ENCODE results near the gene NPY5R. TPM values are rescaled to one million over a fixed set of nuclear protein-coding genes. Genes with fewer than 3 reads are reported as not detected.

NPY5R gene
- total RNA-seq, 2 experiments from 2014 or later, result not detected

DNA sequence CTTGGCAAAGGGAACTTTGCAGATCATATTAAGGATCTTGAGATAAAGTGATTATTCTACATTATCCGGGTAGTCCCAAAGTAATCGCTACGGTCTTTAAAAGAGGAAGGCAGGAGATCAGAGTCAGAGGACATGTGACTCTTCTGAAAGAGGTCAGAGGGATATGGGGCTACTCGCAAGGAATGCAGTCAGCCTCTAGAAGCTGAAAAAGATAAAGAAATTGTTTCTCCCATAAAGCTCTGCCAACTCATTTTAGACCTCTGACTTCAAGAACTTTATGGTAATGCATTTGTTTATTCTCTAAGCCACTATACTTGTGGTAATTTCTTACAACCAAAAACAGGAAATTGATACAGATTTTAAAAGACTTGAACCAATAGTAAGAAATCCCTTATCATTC lies 48.6 kb downstream of the NPY5R start:
- POLR2A ChIA-PET, result no interaction called here
- Mint-ChIP-seq H3K4me3 (no peak overlapping the region), H3K36me3 (no peaks in the 10 kb centered on the region), H3K27ac (no peak overlapping the region), H3K27me3 (peaks cover under 1% of the 10 kb centered on the region), H3K9me3 (no peaks in the 10 kb centered on the region), H3K4me1 (ENCODE audit: low read depth) (no peaks in the 10 kb centered on the region)
- CTCF ChIA-PET, result no interaction called here
- no peak for DNase-seq
- intact Hi-C loops (cut with micrococcal nuclease), result no loop called here

DNA sequence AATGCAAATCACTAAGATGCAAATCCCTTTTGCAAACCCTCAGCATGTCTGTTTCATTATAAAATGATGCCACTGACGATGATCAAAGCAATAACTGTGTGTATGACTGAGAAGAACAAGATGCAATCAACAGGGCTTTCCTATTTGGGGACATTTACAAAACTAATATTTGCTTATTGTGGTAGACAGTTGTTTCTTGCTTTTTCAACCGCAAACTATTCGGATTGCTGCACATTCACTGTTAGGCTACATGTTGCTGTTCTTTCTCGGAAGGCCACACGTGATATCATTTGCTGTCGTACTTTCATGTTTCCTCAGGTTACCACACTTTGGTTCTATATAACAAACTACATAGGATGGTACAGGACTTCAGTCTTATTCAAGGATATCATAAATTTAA lies 49.8 kb downstream of the NPY5R start:
- H3K27me3 Mint-ChIP-seq, result peaks cover 2% of the 10 kb centered on the region
- H3K27ac Mint-ChIP-seq, result no peak overlapping the region
- no peaks in the 10 kb centered on the region for H3K9me3 Mint-ChIP-seq
- POLR2A ChIA-PET, result no interaction called here
- CTCF ChIA-PET, result no interaction called here
- intact Hi-C loops (cut with micrococcal nuclease), result no loop called here
- H3K36me3 Mint-ChIP-seq, result no peaks in the 10 kb centered on the region
- no peak overlapping the region for H3K4me3 Mint-ChIP-seq
- H3K4me1 Mint-ChIP-seq (ENCODE audit: low read depth), result no peaks in the 10 kb centered on the region
- no peak for DNase-seq

DNA sequence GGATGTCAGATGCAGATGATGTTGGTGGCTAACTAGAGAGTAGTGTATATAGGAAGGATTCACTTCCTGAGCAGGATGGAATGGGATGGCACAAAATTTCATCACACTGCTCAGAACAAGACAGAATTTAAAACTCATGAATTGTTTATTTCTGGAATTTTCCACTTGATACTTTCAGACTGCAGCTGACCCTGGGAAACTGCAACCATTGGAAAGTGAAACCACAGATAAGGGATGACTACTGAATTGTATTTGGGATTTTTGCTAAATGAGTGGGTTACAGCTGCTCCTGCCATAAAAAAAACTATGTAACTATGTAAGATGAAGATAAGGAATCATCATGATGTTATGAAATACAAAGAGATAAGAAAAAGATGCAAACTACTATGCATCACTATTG lies 51.4 kb downstream of the NPY5R start:
- Mint-ChIP-seq H3K4me3 (no peak overlapping the region), H3K27ac (no peak overlapping the region), H3K36me3 (no peaks in the 10 kb centered on the region), H3K4me1 (ENCODE audit: low read depth) (no peaks in the 10 kb centered on the region), H3K27me3 (peaks cover 2% of the 10 kb centered on the region), H3K9me3 (no peaks in the 10 kb centered on the region)
- ChIA-PET CTCF (no interaction called here), POLR2A (no interaction called here)
- DNase-seq, result no peak
- intact Hi-C loops (cut with micrococcal nuclease), result no loop called here

- no peak overlapping the region for H3K27ac Mint-ChIP-seq
- intact Hi-C loops (cut with micrococcal nuclease), result no loop called here
- ChIA-PET CTCF (no interaction called here), POLR2A (no interaction called here)
- peaks cover 2% of the 10 kb centered on the region for H3K27me3 Mint-ChIP-seq
- H3K9me3 Mint-ChIP-seq, result no peaks in the 10 kb centered on the region
- H3K4me3 Mint-ChIP-seq, result no peak overlapping the region
- no peaks in the 10 kb centered on the region for H3K36me3 Mint-ChIP-seq
- no peak for DNase-seq
- H3K4me1 Mint-ChIP-seq (ENCODE audit: low read depth), result no peaks in the 10 kb centered on the region
Measured at GRCh38 chr4:163395758-163396157, 52.1 kb downstream of the NPY5R start.

DNA sequence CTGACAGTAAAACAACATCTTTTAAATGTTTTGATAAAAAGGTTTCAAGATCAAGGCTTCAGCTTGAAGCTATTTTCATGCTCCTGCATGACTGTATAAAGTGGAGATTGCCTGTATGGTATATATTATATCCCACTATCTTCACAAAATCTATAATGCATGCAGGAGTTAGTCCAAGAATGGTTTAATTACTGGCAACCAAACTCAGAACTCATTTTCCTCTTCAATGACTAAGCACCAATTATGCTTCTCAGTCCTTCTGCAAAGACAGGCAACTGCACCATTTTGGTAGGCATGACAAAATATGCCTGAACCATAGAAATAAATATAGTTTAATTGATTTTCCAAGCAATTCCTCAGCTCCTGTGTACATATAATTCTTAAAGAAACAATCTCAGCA lies 54.5 kb downstream of the NPY5R start:
- H3K9me3 Mint-ChIP-seq, result no peaks in the 10 kb centered on the region
- no peak for DNase-seq
- no peak overlapping the region for H3K4me3 Mint-ChIP-seq
- H3K36me3 Mint-ChIP-seq, result no peaks in the 10 kb centered on the region
- H3K4me1 Mint-ChIP-seq (ENCODE audit: low read depth), result no peaks in the 10 kb centered on the region
- peaks cover 2% of the 10 kb centered on the region for H3K27me3 Mint-ChIP-seq
- CTCF ChIA-PET, result no interaction called here
- POLR2A ChIA-PET, result no interaction called here
- intact Hi-C loops (cut with micrococcal nuclease), result no loop called here
- no peak overlapping the region for H3K27ac Mint-ChIP-seq

- no peaks in the 10 kb centered on the region for H3K4me1 Mint-ChIP-seq (ENCODE audit: low read depth)
- peaks cover 4% of the 10 kb centered on the region for H3K27me3 Mint-ChIP-seq
- ChIA-PET CTCF (no interaction called here), POLR2A (no interaction called here)
- no peak overlapping the region for H3K4me3 Mint-ChIP-seq
- H3K36me3 Mint-ChIP-seq, result no peaks in the 10 kb centered on the region
- no peak overlapping the region for H3K27ac Mint-ChIP-seq
- intact Hi-C loops (cut with micrococcal nuclease), result no loop called here
- no peak for DNase-seq
- no peaks in the 10 kb centered on the region for H3K9me3 Mint-ChIP-seq
Measured at GRCh38 chr4:163400911-163401310, 57.2 kb downstream of the NPY5R start.

Other genes with a start within 250 kb of the NPY5R start
- 10 to 100 TPM; 25.1 TPM for gene NAF1, start 177.0 kb upstream of the NPY5R start, total RNA-seq
- gene NPY1R, start 11.3 kb upstream of the NPY5R start, total RNA-seq, result not detected
- not detected for gene TKTL2, start 129.9 kb downstream of the NPY5R start, total RNA-seq
- gene TMA16, start 150.8 kb downstream of the NPY5R start, total RNA-seq, result 10 to 100 TPM; 46.0 to 52.0 TPM

Data from activated CD4-positive, alpha-beta memory T cell treated with anti-CD3 and anti-CD28 coated beads for 36 hours (primary cell).